ENCODE measurements around the gene UBASH3B.

DNA sequence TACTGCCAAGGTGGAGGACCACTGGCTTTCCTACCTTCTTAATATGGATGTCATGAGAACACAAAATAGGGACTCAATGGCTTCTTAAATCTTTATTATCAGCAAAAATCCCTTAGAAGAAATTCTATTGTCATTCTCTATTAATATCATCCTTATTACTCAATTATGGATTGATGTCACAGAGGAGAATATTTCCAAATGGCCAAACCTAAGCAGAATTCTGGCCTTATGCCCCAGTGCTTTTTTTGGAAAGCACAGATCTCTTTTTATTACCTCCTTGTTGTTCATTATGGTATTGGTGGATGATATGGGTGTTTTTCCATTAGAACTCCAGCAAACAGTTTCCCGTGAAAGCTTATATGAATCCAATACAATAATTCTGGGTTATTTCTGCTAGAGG is 192.7 kb downstream of the UBASH3B start:
- TF ChIP-seq, protein P1, sequence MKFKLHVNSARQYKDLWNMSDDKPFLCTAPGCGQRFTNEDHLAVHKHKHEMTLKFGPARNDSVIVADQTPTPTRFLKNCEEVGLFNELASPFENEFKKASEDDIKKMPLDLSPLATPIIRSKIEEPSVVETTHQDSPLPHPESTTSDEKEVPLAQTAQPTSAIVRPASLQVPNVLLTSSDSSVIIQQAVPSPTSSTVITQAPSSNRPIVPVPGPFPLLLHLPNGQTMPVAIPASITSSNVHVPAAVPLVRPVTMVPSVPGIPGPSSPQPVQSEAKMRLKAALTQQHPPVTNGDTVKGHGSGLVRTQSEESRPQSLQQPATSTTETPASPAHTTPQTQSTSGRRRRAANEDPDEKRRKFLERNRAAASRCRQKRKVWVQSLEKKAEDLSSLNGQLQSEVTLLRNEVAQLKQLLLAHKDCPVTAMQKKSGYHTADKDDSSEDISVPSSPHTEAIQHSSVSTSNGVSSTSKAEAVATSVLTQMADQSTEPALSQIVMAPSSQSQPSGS (CRISPR knock-in tag; IDR thresholded peaks at IDR 0.05), result no peak
- no peak for TF ChIP-seq NR2F6 (IDR thresholded peaks at IDR 0.05)
- TF ChIP-seq NR2F6 (CRISPR knock-in tag; IDR thresholded peaks at IDR 0.05), result no peak
- TF ChIP-seq, protein P2, sequence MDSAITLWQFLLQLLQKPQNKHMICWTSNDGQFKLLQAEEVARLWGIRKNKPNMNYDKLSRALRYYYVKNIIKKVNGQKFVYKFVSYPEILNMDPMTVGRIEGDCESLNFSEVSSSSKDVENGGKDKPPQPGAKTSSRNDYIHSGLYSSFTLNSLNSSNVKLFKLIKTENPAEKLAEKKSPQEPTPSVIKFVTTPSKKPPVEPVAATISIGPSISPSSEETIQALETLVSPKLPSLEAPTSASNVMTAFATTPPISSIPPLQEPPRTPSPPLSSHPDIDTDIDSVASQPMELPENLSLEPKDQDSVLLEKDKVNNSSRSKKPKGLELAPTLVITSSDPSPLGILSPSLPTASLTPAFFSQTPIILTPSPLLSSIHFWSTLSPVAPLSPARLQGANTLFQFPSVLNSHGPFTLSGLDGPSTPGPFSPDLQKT (CRISPR knock-in tag; IDR thresholded peaks at IDR 0.05; ENCODE audit: borderline replicate concordance), result no peak
- no peak for TF ChIP-seq IRF2 (CRISPR knock-in tag; IDR thresholded peaks at IDR 0.05)
- no peak for TF ChIP-seq MTF1 (CRISPR knock-in tag; IDR thresholded peaks at IDR 0.05)
- no peak for TF ChIP-seq KDM1A (CRISPR knock-in tag; IDR thresholded peaks at IDR 0.05)
- TF ChIP-seq CHD2 (IDR thresholded peaks at IDR 0.05; ENCODE audit: low read depth, low read length), result no peak
- TF ChIP-seq, protein P3, sequence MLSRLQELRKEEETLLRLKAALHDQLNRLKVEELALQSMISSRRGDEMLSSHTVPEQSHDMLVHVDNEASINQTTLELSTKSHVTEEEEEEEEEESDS (CRISPR knock-in tag; IDR thresholded peaks at IDR 0.05; ENCODE audit: borderline replicate concordance), result no peak
- no peak for TF ChIP-seq TAF1 (CRISPR knock-in tag; IDR thresholded peaks at IDR 0.05)

All from HepG2 (cell line).